HG03442 (cell line): Measurements from ENCODE around the gene FRMPD2.

Source experiments
- ATAC-seq: cut with Tn5 transposase; IDR thresholded peaks from one replicate; pipeline ENCODE4 v1.9.1; 2021; ENCODE audit warnings: mild to moderate bottlenecking, moderate library complexity; ENCODE audit not compliant: unreplicated experiment

FRMPD2 gene, protein sequence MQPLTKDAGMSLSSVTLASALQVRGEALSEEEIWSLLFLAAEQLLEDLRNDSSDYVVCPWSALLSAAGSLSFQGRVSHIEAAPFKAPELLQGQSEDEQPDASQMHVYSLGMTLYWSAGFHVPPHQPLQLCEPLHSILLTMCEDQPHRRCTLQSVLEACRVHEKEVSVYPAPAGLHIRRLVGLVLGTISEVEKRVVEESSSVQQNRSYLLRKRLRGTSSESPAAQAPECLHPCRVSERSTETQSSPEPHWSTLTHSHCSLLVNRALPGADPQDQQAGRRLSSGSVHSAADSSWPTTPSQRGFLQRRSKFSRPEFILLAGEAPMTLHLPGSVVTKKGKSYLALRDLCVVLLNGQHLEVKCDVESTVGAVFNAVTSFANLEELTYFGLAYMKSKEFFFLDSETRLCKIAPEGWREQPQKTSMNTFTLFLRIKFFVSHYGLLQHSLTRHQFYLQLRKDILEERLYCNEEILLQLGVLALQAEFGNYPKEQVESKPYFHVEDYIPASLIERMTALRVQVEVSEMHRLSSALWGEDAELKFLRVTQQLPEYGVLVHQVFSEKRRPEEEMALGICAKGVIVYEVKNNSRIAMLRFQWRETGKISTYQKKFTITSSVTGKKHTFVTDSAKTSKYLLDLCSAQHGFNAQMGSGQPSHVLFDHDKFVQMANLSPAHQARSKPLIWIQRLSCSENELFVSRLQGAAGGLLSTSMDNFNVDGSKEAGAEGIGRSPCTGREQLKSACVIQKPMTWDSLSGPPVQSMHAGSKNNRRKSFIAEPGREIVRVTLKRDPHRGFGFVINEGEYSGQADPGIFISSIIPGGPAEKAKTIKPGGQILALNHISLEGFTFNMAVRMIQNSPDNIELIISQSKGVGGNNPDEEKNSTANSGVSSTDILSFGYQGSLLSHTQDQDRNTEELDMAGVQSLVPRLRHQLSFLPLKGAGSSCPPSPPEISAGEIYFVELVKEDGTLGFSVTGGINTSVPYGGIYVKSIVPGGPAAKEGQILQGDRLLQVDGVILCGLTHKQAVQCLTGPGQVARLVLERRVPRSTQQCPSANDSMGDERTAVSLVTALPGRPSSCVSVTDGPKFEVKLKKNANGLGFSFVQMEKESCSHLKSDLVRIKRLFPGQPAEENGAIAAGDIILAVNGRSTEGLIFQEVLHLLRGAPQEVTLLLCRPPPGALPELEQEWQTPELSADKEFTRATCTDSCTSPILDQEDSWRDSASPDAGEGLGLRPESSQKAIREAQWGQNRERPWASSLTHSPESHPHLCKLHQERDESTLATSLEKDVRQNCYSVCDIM (N-terminal part only)

DNA sequence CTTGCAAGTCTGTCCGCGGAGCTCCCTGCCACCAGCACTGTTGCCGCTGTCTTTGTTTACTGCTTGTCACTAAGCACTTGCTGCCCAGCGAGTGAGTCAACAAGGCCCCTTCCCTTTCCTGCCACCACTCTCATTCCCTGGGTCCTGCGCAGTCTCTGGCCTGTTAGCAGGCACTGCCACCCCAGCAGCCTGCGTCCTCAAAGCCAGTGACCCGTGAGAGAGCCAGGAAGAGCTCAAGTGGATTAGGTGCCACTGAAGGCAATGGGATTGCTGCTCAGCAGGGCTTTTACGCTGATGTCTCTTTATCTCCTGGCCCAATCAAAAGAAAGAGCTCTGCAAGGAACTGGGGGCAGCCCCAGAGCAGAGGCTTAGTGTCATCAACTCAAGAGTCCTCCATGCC lies at the start of gene FRMPD2:
TSS of gene FRMPD2 (minus strand) at position 61 of the 400 bp plus-strand sequence. CDS start 129 bp downstream, outside the sequence.
- ATAC-seq = no peak

DNA sequence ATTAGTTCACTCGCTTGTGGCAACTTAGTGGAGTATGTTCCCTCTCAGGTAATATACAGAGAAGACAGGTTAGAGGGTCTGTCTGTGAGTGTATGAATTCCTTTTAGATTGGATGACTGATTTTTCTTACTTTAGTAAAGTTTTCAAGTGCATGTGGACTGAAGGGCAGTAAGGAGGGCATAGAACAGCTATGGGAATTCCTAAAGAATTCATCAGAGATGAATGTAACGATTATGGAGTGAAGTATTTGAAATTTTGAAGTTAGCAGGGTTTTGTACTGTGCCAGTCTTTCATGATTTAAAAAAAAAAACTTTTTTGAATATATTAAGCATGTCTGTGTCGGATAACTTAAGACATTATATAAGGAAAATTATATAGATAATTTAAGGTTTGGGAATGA lies 47.5 kb upstream of the FRMPD2 start:
- ATAC-seq = no peak

DNA sequence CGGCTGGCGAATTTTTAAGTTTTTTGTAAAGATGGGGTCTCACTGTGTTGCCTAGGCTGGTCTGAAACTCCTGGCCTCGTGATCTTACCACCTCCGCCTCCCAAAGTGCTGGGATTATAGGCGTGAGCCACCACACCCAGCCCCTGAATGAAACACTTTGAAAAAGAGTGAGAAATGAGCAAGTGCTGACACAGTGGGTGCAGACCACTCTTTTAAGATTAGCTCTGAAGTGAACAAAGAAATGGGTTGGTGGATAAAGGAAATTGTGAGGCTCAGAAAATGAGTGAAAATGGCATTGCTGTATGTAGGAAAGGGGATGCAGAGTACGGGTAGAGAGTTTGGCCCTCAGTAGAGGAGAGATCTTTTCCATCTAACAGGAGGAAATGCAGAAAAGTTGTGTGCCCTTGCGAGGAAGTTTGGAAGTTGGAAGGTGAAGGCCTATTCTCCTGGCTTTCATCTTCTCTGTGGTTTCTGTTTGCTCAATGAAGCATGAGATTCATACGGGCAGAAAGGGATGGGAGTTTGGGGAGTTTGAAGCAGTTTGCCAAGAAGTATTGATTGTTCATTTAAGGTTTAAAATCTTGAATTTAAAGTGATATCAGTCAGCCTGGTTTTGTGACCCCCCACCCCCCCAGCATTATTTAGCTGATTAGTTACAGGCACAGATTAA lies 43.0 kb upstream of the FRMPD2 start:
- no peak for ATAC-seq

DNA sequence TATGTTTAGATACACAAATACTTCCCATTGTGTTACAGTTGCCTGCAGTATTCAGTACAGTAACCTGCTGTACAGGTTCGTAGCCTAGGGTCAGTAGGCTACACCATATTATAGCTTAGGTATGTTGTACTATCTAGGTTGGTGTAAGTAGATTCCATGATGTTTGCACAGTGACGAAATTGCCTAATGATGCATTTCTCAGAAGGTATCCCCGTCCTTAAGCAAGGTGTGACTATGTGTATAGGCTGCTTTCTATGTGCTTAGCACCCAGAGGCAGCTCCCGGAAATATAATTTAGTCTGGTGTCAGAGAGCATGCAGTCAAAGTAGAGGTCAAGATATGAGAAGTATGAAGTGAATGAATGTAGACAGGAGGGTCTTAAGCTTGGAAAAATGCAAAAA lies 41.7 kb upstream of the FRMPD2 start:
- ATAC-seq = no peak

DNA sequence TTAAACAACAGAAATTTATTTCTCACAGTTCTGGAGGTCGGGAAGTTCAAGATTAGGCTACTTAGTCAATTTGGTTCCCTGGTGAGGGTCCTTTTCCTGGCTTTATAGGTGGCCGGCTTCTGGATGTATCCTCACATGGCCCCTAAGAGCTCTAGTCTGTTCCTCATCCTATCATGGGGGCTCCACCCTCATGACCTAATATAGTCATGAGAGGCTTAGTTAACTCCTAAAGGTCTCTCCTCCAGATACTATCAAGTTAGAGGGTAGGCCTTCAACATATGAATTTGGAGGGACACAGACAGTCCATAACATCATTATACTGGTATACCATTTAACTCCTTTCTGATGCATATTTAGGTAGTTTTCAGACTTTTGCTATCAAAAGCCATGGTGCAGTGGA lies 39.6 kb upstream of the FRMPD2 start:
- no peak for ATAC-seq

DNA sequence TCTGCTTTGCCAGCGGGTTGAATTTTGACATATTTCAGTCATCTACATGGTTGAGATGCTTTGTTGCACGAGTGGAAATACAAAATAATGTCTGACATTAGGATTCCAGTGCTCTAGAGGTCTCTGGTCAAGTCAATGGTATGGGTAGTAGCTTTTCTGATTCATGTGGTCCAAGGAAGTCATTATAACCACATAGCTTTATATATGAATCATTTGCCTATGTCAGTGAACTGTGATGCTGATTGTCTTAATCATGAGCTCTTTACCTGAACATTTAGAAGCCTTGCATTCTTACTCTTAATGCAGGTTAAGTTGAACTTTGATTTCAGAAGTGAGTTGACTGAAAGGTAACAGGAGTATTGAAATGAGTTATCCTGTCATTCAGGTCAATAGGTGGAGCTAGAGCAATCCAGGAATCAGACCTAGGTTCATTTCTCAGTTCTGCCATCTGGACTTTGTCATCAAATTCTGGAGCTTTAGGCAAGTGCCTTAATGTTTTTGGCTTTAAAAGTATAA lies 35.3 kb upstream of the FRMPD2 start:
- no peak for ATAC-seq

DNA sequence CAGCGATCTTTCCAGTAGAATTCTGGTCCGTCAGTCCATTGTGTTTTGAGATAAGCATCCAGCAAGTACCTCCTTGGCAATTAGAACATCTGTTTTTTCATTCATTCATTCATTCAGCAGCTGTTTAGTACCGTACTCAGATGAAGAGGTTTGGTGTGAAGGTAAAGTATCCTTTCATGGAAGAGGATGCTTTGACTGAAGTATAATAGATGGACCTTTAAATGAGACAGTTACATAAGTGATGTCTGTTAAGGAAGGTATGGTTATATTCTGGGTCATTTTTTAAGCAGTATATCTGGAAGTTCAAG lies 33.2 kb upstream of the FRMPD2 start:
- ATAC-seq = no peak

DNA sequence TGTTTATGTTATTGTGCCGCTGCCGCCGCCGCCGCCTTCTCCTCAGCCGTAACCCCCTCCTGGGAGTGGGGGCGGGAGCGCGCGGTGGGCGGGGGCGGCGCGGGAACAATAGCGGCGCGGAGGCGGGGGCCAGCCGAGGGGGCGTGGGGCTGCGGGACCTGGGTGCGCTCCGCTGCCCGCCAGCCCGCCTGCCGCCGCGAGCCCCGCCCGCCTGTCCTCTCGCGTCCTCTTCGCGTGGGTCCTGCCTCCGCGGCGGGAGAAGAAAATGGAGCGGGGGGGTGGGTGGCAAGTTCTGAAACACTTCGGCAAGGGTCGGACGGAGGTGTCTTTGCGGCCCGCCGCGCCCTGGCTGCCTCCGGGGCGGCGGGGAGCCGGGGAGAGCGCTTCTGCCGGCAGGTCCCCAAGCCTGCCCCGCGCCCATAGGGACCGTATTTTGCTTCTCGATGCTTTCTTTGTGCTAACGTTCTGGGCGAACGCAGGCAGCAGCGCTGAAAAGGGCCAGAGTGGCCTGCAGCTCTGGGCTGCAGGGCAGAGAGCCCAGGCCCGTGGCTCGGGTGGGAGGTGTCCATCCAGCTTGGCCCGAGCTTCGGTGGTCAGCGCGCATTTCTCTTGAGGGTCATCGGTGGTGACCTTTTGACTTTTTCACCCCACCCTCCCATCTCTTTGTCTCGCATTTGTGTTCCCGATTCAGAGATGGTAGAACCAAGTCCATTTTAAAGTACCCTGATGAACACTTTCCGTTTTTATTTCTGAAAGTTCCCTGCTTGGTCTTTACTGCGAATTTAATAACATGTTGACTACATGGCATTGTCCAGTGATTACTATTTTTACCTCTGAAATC lies 32.6 kb upstream of the FRMPD2 start:
- peak; percentile 31 for ATAC-seq

DNA sequence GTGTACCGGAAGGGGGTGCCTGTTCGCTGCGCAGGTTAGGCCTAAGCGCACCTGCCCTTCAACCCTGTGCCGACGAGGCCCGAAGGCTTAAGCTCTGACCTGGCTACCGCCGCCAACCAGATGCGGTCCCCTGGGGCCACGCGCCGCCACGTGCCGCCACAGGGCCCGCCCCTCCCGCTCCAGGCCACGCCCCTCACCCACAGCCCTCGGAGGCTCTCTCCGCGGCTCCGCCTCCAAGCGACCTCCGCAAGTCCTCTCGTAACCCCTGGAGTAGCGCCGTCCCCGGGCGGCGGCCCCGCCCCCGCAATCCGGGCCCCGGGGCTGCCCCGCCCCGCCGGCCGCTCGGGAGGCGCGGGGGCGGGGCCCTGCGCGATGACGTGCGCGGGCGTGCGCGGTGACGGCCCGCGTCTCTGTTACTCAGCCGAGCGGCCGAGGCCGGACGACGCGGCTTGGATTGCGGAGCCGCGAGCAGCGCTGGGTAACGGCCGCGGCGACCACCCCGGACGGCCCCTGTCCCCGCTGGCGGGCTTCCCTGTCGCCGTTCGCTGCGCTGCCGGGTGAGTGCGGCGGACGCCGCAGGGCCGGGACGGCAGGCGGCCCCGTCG lies 31.9 kb upstream of the FRMPD2 start, which contains the start of gene MAPK8:
TSS of gene MAPK8 (plus strand) at position 413 of the 605 bp plus-strand sequence. CDS start 94,984 bp downstream, outside the sequence.
- ATAC-seq = peak; percentile 77

DNA sequence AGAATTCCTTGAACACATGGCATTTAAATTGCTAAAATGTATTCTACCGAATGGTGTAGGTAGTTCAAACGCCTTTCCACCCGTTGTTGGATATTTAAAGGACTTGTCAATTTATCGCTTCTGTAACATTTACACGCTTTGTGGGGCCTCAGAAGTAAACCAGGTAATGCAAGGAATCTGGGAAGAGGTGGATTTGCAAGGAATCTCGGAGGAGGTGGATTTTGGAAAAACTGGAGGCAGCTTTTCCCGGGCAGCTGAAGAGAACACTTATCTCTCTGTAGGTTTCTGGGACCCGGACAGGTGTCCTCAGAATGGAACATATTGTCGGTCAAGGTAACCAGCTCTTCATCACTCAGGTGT lies 31.4 kb upstream of the FRMPD2 start:
- no peak for ATAC-seq

DNA sequence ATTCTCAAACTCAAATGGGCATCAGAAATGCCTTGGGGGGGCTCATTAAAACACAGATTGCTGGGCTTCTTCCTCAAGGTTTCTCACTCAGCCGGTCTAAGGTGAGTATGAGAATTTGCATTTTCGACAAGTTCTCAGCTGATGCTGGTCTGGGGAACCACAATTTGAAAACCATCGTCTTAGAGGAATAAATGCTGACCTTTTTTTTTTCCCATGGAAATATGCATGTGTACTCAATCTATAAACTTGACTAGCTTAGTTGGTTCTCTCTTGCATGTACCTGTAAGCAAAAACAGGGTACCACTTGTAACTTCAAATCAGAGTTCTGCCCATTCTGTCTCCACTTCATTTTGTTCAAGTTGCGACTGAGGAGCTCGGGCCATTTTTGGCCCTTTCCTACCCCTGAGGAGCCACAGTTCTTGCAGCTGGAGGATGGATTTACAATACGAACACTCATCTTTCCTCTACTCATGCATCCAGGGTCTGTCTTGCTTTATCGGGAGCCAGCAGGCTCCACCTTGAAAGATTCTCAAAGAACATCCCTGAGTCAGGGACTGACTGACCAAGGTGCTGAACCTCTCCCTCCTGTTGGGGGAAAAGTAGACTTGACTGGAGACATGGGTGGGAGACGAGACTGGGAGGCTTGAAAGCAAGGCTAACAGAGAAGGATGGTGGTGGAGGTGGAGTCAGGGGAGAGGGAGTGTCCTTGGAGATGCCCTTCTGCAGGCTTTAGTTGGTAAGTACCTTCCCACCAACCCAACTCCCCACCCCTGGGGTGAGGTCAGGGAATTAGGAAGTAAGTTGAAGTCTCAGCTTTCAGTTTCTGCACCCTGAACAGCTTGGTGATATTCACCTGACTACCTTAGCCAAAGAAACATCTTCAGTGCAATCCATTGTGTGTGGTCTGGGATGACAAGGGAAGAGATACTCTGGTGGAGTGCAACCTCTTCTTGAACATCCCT lies 28.3 kb upstream of the FRMPD2 start:
- ATAC-seq = no peak

DNA sequence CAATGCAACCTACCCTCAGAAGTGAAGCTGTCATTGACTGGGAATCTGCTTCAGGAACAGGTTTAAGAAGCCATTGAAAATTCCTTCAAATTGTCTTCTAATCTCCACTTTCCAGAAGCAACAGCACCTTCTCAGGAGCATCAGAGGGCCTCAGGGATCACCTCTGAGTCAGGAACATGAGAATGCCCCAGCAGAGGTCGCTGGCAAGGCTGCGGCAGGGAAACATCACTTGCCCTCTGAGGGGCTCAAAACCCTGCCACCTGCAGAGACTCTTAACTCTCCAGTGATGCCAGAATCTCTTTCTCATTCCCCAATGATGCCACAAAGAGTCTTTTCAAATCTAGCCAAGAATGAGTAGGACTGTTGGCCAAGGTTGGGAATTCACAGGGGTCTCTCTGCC lies 26.1 kb upstream of the FRMPD2 start:
- no peak for ATAC-seq

DNA sequence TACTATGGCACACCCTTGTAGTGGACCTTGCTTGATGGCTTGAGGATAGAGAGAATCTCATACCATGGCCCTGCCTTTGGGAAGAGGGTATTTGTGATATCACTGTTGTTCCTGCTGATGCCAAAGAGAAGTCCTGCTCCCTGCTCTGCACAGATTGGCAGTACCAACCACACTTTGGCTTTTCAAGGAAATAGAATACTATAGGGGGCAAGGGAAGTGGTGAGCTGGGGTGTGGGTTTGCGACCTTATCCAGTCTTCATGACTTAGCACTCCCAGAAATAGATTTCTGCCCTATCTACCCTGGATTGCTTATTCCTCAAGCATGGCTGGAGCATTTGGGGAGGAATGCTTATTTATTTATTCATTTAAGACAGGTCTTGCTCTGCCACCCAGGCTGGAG lies 25.2 kb upstream of the FRMPD2 start:
- ATAC-seq = no peak

DNA sequence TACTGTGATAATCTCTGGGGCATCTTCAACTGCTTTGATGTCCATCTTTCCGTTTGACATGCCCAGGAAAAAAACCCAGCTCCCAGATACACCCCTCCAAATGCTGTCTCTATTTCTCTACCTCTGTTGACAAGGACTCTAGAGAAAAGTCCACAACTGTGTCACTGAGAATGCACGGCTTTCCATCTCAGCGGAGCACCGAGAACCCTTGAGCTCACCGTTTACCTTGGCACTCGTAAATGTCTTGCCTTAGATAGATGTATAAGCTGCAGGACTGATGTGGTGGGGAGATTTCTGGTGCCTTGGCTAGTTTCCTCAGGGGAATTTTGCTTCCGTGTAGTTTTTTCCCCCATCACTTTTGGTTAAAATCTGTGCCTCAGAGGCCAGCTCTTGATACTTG lies 24.6 kb upstream of the FRMPD2 start:
- no peak for ATAC-seq

DNA sequence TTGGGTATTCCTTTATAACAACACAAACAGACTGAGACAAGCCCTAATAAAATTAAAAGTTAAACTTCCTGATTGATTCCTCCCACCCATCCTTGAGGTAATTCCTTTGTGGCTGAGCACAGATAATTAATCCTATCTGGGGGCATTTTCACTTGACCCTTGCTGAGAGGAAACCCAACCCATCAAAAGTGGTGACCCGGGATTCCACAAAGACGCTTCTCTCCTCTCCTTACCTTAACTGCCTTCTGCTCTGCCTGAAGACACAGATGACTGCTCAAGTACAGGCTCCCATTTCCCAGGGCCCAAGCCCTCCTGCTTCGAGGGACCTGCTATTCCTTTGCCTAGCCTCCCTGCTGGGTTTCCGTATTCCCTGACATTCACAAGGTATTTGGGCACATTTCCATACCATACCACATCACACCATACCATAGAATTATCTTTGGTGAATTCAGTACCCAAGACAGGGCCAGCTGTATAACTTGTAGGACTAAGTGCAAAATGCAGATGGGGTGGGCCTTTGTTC lies 22.1 kb upstream of the FRMPD2 start:
- no peak for ATAC-seq

DNA sequence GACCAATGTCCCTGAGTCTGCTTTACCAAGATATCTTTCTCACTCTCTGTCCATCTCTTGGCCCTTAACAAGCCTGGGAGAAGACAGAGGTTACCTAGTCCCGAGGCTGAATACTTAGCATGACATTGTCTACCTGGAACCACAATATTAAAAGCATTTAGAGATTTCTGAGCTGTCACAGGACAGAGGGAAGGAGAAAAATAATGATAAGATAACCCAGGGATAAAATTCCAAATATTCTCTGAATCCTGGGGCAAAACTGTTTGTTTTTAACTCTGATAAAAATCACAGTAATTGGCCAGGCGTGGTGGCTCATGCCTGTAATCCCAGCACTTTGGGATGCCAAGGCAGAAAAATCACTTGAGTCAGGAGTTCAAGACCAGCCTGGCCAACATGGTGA lies 19.9 kb upstream of the FRMPD2 start:
- ATAC-seq = no peak

DNA sequence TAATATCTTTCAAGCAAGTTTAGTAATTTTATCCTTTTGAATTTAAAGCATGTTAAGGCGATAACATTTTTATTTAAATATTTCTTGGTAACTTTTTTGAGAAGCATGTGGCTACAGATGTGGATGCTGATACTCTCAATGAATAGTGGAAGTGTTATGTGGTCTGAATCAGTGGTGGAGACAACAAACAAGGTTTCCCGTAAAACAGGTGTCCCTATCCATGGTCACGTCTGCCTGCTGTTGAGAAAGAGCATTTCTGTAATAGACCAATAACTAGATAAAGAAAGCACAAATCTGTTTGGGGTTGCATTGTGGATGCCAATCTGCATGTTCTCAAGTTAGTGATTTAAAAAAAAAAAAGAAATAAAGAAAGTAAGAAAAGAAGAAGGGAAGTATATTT lies 18.1 kb upstream of the FRMPD2 start:
- no peak for ATAC-seq

DNA sequence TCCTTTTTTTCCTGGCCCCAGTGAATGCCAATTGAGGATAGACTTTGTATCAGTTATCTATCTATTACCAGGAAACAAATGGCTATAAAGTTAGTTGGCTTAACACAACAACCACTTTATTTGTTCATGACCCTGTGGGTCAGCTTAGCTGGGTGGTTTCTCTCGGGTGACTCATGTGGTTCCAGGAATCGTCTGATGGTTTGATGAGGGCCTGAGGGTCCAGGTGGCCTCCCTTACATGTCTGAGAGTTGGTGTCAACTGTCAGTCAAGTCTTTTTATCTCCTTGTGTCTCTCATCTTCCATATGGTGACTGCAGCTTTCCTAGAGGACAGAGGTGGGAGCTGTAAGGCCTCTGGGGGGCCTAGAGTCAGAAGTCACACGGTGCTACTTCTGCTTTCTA lies 16.7 kb upstream of the FRMPD2 start:
- ATAC-seq = no peak
